Inflammatory macrophage (primary cell): ENCODE results near the gene TNFRSF8.

Source experiments
- DNase-seq, 2 donors: peaks; one replicate each; pipeline ENCODE4 v3.0.0-alpha.2; 2020 to 2022

The TNFRSF8 gene

DNA sequence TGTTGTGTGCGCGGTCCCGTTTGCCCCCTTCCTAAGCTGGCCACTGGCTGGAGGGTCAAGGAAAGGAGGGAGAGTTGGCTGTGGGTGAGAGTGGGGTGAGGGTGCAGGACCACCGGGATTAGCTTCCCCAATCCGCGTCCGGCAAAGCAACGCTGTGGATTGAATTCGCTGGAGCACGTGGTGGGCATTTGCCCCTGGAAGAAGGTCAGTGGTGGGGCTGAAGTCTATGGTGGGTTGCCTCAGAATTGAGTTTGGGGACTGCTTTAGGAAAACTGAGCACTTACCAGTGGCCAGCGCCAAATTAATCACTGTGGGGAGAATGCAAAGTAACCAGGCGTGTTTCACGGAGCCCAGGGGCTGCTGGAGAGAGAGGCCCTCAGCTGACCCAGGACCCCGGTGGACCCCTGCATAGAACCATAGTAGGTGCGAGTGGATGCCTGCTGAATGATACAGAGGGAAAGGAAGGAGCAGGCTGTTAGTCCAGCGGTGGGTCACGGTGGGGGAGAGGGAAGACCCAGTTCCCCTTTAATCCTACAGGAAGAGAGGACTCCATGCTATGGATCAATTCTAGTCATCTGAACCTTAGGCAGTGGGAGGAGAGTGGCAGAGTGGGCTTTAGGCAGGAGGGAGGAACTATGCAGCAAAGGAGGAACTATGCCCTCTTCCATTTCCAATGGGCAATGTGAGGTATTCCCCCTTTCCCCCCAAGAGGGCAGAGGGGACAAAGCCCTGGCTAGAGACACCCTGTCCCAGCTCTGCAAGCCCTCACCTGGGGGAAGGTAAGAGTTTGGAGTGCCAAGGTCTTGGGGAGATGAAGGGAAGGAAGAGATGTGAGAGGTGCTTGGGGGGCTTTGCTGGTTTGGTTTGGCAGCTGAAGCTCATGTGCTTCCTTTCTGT, 1.2 kb downstream of the TNFRSF8 start:
- DNase-seq = peak; percentile 15 to 27

GRCh38 chr1:12065872-12066271, 2.8 kb downstream of the TNFRSF8 start:
- no peak for DNase-seq

GRCh38 chr1:12067900-12068821, 5.1 kb downstream of the TNFRSF8 start:
- DNase-seq = no peak

DNA sequence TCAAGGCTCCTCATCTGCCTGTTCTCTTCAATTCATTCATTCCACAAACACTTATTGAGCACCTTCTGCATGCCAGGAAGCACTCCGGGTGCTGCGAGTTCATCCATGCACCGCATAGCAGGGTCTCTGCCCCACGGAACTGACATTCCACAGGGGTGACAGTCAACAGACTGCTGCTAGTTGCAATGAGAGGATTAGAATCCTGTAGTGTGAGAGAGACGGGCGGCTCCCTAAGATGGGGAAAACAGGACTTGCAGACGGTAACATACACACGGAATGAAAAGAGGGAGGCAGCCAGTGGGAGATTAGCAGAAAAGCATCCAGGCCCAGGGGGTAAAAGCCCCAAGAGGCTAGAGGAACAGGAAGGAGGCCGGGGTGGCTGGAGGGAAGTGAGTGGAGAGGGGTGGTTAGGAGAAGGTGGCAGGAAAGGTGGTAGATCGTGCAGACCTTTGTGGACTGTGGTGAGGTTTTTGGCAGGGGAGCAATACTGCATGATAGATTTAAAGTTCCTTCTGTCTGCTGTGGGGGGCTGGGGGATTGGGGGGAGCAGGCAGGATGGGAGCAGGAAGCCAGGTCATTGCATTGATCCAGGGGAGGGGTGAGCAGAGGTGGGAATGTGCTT, 6.6 kb downstream of the TNFRSF8 start:
- DNase-seq = no peak

DNA sequence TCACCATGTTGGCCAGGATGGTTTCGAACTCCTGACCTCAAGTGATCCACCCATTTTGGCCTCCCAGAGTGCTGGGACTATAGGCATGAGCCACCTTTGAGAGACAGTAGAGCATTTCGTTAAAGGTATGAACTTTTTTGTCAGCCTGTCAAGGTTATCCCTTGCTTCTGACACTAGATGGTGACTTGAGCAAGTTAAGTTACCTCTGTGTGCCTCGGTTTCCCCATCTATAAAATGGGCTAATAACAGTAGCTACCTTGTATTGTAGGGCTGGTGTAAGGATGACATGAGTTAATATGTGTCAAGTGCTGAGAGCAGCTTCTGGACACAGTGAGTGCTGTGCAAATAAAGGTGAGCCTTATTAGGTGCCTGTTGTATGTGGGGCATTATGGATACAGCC, 8.8 kb downstream of the TNFRSF8 start:
- DNase-seq = no peak

- no peak for DNase-seq
Observed at GRCh38 chr1:12072741-12073140, 9.6 kb downstream of the TNFRSF8 start.

- DNase-seq = no peak
Observed at GRCh38 chr1:12073796-12074195, 10.7 kb downstream of the TNFRSF8 start.

GRCh38 chr1:12075195-12076114, 12.4 kb downstream of the TNFRSF8 start:
- no peak for DNase-seq

- DNase-seq = no peak
Observed at GRCh38 chr1:12076425-12077005, 13.4 kb downstream of the TNFRSF8 start.

GRCh38 chr1:12078575-12078937, 15.5 kb downstream of the TNFRSF8 start:
- no peak for DNase-seq

- DNase-seq = peak; percentile 17 to 38
Observed at GRCh38 chr1:12078938-12079861, 16.1 kb downstream of the TNFRSF8 start.

- DNase-seq = no peak
Observed at GRCh38 chr1:12080156-12080555, 17.1 kb downstream of the TNFRSF8 start.

DNA sequence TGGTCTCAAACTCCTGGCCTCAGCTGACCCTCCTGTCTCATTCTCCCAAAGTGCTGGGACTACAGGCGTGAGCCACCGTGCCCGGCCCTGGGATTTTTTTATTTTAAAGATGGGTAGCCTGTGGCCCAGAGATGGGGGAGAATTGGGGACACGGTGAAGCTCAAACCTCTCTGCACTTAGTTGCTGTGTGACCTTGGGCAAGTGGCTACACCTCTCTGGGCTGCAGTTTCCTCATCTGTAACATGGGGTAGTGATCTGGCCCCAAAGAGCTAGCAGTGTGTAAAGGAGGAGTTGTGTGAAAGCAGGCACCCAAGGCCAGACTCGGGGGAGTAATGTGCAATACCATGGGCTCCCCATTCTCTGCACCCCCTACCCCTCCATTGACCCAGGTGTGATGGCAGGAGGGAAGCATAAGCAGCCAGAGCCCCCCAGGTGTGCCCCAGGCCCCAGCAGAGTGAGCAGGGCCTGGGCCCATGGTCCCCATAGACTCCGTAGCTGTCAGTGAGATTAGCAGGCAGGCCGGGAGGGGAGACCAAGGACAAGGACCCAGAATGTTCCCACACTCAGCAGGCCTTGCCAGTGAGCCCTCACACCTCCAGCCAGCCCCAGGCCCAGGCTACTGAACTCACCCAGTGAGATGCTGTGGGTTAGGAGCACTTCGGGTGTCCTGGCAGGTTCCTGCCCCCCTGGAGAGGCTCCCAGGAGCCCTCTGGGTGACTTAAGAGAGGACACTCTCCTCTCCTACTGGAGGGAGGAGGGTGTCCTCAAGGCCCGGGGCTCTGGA, 17.9 kb downstream of the TNFRSF8 start:
- no peak for DNase-seq

DNA sequence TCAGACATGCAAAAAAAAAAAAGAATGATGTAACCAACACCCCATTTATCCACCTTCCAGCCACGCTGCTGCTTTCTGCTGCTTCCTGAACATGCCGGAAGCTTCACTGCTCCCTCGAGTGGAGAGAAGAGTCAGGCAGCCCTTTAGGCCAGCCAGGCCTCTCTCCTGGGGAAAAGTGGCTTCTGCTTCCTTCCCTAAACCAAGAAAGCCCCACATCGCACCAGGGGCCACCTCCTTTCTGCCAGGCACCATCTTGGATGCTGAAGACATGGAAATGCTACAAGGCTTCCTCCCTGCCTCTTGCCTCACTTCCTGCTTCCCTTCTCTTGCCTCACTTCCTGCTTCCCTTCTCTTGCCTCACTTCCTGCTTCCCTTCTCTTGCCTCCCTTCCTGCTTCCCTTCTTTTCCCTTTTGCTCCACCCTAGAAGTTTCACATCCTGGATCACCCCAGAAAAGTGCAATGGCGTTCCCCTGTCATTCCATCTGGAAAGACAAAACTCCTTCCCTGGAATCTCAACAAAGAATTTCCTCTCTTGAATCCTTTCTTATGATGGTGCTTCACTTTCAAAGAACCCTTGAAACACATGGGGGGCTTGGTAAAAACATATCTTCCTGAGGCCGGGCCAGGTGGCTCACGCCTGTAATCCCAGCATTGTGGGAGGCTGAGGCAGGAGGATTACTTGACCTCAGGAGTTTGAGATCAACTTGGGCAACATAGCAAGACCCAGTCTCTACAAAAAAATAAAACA, 18.7 kb downstream of the TNFRSF8 start:
- no peak for DNase-seq

DNA sequence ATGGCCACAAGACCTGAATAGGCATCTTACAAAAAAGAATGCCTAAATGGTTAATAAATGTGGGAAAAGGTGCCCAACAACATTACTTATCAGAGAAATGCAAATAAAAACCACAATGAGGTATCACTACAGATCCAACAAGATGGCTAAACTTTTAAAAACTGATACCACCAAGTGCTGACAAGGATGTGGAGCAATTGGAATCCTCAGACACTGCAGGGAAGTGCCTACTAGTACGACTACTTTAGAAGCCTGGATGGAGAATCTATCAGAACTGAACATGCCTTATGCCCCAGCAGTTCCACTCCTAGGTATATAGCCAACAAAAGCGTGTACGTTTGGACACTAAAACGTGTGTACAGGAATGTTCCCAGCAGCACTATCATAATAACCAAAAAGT, 19.9 kb downstream of the TNFRSF8 start:
- DNase-seq = no peak

DNA sequence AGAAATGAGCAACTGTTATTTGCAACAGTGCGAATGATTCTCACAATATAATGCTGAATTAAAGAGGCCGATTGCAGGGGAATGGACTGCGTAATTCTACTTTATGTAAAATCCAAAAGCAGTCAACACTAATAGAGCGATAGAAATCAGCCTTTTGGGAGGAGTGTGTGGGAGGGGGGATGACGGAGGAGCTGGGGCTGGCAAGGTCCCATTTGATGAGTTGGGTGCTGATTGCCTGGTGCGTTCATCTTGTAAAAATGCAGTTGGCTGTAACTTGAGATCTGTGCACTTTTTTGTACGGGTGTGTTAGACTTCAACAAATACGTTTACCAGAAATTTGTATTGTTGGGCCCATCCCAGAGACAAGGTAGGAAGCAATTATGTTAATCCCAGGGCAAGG, 20.7 kb downstream of the TNFRSF8 start:
- no peak for DNase-seq

DNA sequence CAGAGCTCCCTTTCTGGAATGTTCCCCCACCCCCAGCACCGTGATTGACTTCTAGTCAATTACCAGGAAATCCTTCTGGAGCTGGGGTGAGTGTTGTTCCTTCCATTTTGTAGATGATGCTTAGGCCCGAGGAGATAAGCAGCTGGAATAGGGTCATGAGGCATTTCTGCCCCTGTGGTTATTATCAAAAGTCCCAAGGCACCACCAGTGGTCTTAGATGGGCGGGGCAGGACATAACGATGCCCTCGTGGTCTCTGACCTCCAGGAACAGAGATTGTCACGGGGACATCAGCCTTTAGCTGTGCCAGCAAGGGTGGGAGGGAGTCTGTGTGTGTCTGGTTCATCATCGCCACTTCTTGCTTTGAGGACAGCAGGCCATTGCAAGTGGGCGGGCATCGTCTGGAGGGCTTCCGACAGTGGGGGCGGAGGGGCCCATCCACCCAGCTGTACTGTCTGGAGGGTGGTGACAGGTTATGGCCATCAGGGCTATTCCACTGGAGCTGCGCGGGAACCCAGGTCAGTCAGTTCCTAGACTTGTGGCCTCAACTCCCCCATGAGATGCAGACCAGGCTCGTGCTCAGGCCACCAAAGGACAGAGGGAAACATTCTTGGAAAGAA, 22.6 kb downstream of the TNFRSF8 start:
- no peak for DNase-seq

GRCh38 chr1:12087797-12088314, 24.8 kb downstream of the TNFRSF8 start:
- DNase-seq = peak; percentile 19 to 61
